ENCODE measurements around the gene LBP. TPM values are rescaled to one million over a fixed set of nuclear protein-coding genes. Genes with fewer than 3 reads are reported as not detected.

Gene LBP
- total and polyA plus RNA-seq, 2 of the 13 experiments (the other 11 are each of a cell fraction or from before 2014, with no cell fraction given): 0.07 to 0.20 TPM

DNA sequence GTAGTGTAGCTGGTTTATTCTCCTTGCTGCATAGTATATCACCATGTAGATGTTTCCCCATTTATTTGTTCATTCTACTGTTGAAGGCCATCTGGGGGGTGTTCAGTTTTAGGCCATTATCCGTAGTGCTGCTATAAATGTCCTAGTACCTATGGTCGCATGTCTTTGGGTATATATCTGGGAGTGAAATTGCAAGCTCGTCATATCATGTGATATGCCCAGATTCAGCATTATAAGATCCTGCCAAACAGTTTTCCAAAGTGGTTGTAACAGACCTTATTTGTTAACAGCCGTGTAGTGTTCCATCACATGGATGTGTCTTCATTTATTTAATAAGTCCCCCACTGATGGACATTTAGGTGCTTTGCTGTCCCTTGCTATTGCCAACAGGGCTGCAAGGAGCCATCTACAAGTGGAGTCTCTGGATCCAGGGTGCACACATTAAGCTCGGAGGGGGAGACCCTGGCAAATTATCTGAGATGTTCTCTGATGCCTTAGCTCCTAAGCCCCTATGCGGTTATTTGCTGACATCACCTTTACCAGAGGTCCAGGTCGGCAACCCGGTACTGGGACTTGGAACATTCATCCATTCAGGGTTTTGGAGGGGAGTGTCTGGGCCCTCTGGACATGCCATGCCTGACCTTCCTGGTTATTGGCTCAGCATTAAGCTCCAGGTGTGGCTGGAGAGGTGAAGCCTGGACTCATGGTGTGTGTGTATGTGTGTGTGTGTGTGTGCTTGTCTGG lies 16.9 kb downstream of the LBP start:
- no peak overlapping the region for H3K9ac ChIP-seq (ENCODE audit: insufficient read depth, low read depth, low read length)
- TF ChIP-seq MAFK (conservative IDR thresholded peaks at IDR 0.05 in 1 of 2, IDR thresholded peaks at IDR 0.05 in 1 of 2; ENCODE audit: low read length in 2 of 2) (peak; percentile 69 to 81), KAT8 (CRISPR knock-in tag; IDR thresholded peaks at IDR 0.05) (no peak), ZSCAN20 (CRISPR knock-in tag; IDR thresholded peaks at IDR 0.05; ENCODE audit: borderline replicate concordance) (no peak), MLLT10 (CRISPR knock-in tag; IDR thresholded peaks at IDR 0.05) (no peak), MAFF (IDR thresholded peaks at IDR 0.05; ENCODE audit: low read depth, low read length) (peak; percentile 83)
- WGBS (ENCODE audit: low lambda C conversion rate): 51% methylated on average over 8 of the region's 8 CpGs
- no peaks in the 10 kb centered on the region for H4K20me1 ChIP-seq (ENCODE audit: insufficient read depth, low read length)
- ChIA-PET POLR2A (no interaction called here), CTCF (ENCODE audit: low intra/inter-chr PET ratio, low total read pairs) (no interaction called here)
- H3K79me2 ChIP-seq (ENCODE audit: insufficient read depth, low read length): no peaks in the 10 kb centered on the region
- no peak overlapping the region for H3K4me3 ChIP-seq (replicated peaks in 1 of 3; ENCODE audit: insufficient read depth in 1 of 3, low read depth in 2 of 3, low read length in 3 of 3)
- intact Hi-C loops (cut with micrococcal nuclease; ENCODE audit: unreplicated experiment) (no loop called here), in situ Hi-C loops (cut with HindIII; ENCODE audit: extremely low pct_ligation_motif_present, low pct_unique_long_range_greater_than_20kb) (no loop called here)
- no peaks in the 10 kb centered on the region for H3K36me3 ChIP-seq (replicated peaks in 1 of 2; ENCODE audit: control insufficient read depth in 1 of 2, insufficient read depth in 2 of 2, low read length in 2 of 2)
- H3K4me2 ChIP-seq (ENCODE audit: low read depth, low read length): no peak overlapping the region
- no peak overlapping the region for H3K27ac ChIP-seq (ENCODE audit: extremely low read length, insufficient read depth, low read length)
- ATAC-seq (no peak; the same call in 2 of the 3 replicates), FAIRE-seq (no peak), DNase-seq (ENCODE audit: low spot score) (no peak)
- no peaks in the 10 kb centered on the region for H3K4me1 ChIP-seq (ENCODE audit: insufficient read depth, low read length)
- BruUV-seq (replicated peaks): no TSS peak
- H2AFZ ChIP-seq (ENCODE audit: low read length): no peak overlapping the region
- H3K9me3 ChIP-seq (ENCODE audit: low read length): no peaks in the 10 kb centered on the region
- no peaks in the 10 kb centered on the region; a peak in 1 of 5 replicates for H3K27me3 ChIP-seq (ENCODE audit: control insufficient read depth in 1 of 2, insufficient read depth in 2 of 2, low read length in 2 of 2)

DNA sequence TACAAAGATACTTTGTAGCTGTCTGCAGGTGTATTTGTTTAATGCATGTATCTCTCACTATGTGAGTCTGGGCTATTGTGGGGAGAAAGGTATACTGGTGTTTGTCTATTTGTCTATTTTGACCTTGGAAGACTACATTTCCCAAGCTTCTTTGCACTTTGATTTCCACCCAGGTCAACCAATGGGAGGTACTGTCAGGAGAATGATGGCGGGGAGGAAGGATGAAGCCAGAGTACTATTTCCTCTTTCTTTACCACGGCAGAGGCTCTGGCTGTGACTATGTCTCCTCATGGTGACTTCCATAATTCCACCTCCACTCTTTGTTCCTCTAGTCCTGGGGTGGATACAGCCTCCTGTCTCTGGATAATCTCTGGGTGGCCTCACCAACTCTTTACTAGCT lies 23.1 kb downstream of the LBP start:
- POLR2A ChIA-PET: no interaction called here
- TF ChIP-seq TAF15 (IDR thresholded peaks at IDR 0.05; ENCODE audit: low read depth, low read length, poor library complexity, severe bottlenecking): no peak
- TF ChIP-seq ZNF557 (CRISPR knock-in tag; IDR thresholded peaks at IDR 0.05): no peak
- TF ChIP-seq, protein P1, sequence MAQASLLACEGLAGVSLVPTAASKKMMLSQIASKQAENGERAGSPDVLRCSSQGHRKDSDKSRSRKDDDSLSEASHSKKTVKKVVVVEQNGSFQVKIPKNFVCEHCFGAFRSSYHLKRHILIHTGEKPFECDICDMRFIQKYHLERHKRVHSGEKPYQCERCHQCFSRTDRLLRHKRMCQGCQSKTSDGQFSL (CRISPR knock-in tag; IDR thresholded peaks at IDR 0.05): no peak
- TF ChIP-seq, protein P2, sequence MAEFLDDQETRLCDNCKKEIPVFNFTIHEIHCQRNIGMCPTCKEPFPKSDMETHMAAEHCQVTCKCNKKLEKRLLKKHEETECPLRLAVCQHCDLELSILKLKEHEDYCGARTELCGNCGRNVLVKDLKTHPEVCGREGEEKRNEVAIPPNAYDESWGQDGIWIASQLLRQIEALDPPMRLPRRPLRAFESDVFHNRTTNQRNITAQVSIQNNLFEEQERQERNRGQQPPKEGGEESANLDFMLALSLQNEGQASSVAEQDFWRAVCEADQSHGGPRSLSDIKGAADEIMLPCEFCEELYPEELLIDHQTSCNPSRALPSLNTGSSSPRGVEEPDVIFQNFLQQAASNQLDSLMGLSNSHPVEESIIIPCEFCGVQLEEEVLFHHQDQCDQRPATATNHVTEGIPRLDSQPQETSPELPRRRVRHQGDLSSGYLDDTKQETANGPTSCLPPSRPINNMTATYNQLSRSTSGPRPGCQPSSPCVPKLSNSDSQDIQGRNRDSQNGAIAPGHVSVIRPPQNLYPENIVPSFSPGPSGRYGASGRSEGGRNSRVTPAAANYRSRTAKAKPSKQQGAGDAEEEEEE (CRISPR knock-in tag; IDR thresholded peaks at IDR 0.05; ENCODE audit: borderline replicate concordance): no peak
- no peak for TF ChIP-seq MBD4 (IDR thresholded peaks at IDR 0.05; ENCODE audit: borderline replicate concordance, low read length)
- no peak for TF ChIP-seq MATR3 (CRISPR knock-in tag; IDR thresholded peaks at IDR 0.05)
- TF ChIP-seq ZNF670 (CRISPR knock-in tag; IDR thresholded peaks at IDR 0.05; ENCODE audit: borderline replicate concordance): no peak
- no peak for TF ChIP-seq HDAC1 (CRISPR knock-in tag; IDR thresholded peaks at IDR 0.05)
- TF ChIP-seq NFYB (CRISPR knock-in tag; IDR thresholded peaks at IDR 0.05): peak; percentile 83
- TF ChIP-seq NR2C2 (CRISPR knock-in tag; IDR thresholded peaks at IDR 0.05; ENCODE audit: borderline replicate concordance): peak; percentile 74; the same call in 1 of the 2 replicates
- peak; percentile 39; the same call in 1 of the 2 replicates for TF ChIP-seq GABPA (IDR thresholded peaks at IDR 0.05; ENCODE audit: low read depth, low read length)
- TF ChIP-seq GABPA (CRISPR knock-in tag; IDR thresholded peaks at IDR 0.05; ENCODE audit: low read depth): peak; percentile 84
- 0 out of 2 replicates have a peak, but pooled peaks have one; percentile 33 for TF ChIP-seq ZNF644 (CRISPR knock-in tag; IDR thresholded peaks at IDR 0.05; ENCODE audit: low read depth)
- no peak for TF ChIP-seq MYNN (CRISPR knock-in tag; IDR thresholded peaks at IDR 0.05; ENCODE audit: low read depth)

More for the DNA sequence above, 23.1 kb downstream of the LBP start:
- H4K20me1 ChIP-seq (ENCODE audit: insufficient read depth, low read length): no peaks in the 10 kb centered on the region
- H3K4me3 ChIP-seq (replicated peaks in 1 of 3; ENCODE audit: insufficient read depth in 1 of 3, low read depth in 2 of 3, low read length in 3 of 3): no peak overlapping the region
- H3K4me2 ChIP-seq (ENCODE audit: low read depth, low read length): peak overlapping the region; percentile 25
- H3K36me3 ChIP-seq (replicated peaks in 1 of 2; ENCODE audit: control insufficient read depth in 1 of 2, insufficient read depth in 2 of 2, low read length in 2 of 2): no peaks in the 10 kb centered on the region
- H3K27me3 ChIP-seq (ENCODE audit: control insufficient read depth in 1 of 2, insufficient read depth in 2 of 2, low read length in 2 of 2): peaks cover 0 to 3% of the 10 kb centered on the region in 2 experiments; a peak in 1 of 5 replicates
- no peak for FAIRE-seq
- H3K27ac ChIP-seq (ENCODE audit: extremely low read length, insufficient read depth, low read length): no peak overlapping the region
- no TSS peak for BruUV-seq (replicated peaks)
- intact Hi-C loops (cut with micrococcal nuclease; ENCODE audit: unreplicated experiment): no loop called here
- 37% methylated on average over 2 of the region's 2 CpGs for WGBS (ENCODE audit: low lambda C conversion rate)
- no peak overlapping the region for H2AFZ ChIP-seq (ENCODE audit: low read length)
- CTCF ChIA-PET (ENCODE audit: low intra/inter-chr PET ratio, low total read pairs): no interaction called here
- in situ Hi-C loops (cut with HindIII; ENCODE audit: extremely low pct_ligation_motif_present, low pct_unique_long_range_greater_than_20kb): no loop called here
- no peak overlapping the region for H3K9ac ChIP-seq (ENCODE audit: insufficient read depth, low read depth, low read length)
- no peaks in the 10 kb centered on the region for H3K4me1 ChIP-seq (ENCODE audit: insufficient read depth, low read length)
- peak; percentile 56 for ATAC-seq
- peak; percentile 47 for DNase-seq (ENCODE audit: low spot score)
- no peaks in the 10 kb centered on the region for H3K79me2 ChIP-seq (ENCODE audit: insufficient read depth, low read length)
- H3K9me3 ChIP-seq (ENCODE audit: low read length): no peaks in the 10 kb centered on the region
